Neural crest cell (in vitro differentiated cells): ENCODE results near the gene TBC1D25. TPM values are rescaled to one million over a fixed set of nuclear protein-coding genes. Genes with fewer than 3 reads are reported as not detected.

ENCODE experiments used
- DNase-seq: peaks from one replicate; pipeline ENCODE4 v3.0.0; 2021; ENCODE audit warnings: low read depth, mixed read lengths, low spot score
- H3K27ac Mint-ChIP-seq: one replicate; pipeline ENCODE4 v1.8.0; 2021; ENCODE audit warnings: mild to moderate bottlenecking, mixed read lengths; ENCODE audit not compliant: unreplicated experiment
- H3K27me3 Mint-ChIP-seq: 2 replicates; pipeline ENCODE4 v1.8.0; 2021; ENCODE audit warnings: low read depth, mild to moderate bottlenecking, mixed read lengths
- H3K36me3 Mint-ChIP-seq: 2 replicates; pipeline ENCODE4 v1.8.0; 2021; ENCODE audit warnings: low read depth, mild to moderate bottlenecking, mixed read lengths
- H3K4me1 Mint-ChIP-seq: 2 replicates; pipeline ENCODE4 v1.8.0; 2021; ENCODE audit warnings: mixed read lengths
- H3K4me3 Mint-ChIP-seq: one replicate; pipeline ENCODE4 v1.8.0; 2021; ENCODE audit warnings: mild to moderate bottlenecking, mixed read lengths
- H3K9me3 Mint-ChIP-seq: 2 replicates; pipeline ENCODE4 v1.8.0; 2021; ENCODE audit warnings: mixed read lengths
- total RNA-seq: library from RNA; stranded (reverse); gene quantifications from 2 replicates; pipeline ENCODE4 v1.2.1, GENCODE V29; 2021
- TF ChIP-seq, protein P1 (sequence below): fragments of 200-600 bp; sonication (generic); conservative IDR thresholded peaks from 2 replicates; pipeline ENCODE4 v1.5.0; 2021; ENCODE audit warnings: antibody characterized with exemption, mild to moderate bottlenecking

TBC1D25 gene
- total RNA-seq, 1 donor from 2014 or later, result 12.0 TPM

DNA sequence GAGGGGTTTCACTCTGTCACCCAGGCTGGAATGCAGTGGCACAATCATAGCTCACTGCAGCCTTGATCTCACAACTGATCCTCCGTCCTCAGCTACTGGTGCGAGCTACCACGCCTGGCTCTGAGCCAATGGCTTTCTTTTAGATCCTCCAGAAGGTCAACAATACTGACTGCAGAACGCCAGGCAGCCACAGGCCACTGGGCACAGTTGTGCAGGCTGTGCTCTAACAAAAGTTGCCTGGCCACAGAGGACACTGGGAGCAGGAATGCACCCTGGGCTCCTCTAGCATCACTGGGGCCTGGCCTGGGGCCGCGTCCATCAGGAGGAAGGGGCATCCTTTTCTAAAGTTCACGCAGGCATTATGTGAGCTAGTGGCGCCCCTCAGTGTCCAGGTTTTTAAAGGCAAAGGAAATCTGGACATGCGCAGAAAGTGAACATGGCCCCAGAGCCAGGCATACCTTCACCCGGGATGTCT lies 45.6 kb upstream of the TBC1D25 start:
- peak; percentile 40 for DNase-seq
- TF ChIP-seq, protein P1, sequence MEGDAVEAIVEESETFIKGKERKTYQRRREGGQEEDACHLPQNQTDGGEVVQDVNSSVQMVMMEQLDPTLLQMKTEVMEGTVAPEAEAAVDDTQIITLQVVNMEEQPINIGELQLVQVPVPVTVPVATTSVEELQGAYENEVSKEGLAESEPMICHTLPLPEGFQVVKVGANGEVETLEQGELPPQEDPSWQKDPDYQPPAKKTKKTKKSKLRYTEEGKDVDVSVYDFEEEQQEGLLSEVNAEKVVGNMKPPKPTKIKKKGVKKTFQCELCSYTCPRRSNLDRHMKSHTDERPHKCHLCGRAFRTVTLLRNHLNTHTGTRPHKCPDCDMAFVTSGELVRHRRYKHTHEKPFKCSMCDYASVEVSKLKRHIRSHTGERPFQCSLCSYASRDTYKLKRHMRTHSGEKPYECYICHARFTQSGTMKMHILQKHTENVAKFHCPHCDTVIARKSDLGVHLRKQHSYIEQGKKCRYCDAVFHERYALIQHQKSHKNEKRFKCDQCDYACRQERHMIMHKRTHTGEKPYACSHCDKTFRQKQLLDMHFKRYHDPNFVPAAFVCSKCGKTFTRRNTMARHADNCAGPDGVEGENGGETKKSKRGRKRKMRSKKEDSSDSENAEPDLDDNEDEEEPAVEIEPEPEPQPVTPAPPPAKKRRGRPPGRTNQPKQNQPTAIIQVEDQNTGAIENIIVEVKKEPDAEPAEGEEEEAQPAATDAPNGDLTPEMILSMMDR, result peak; percentile 56
- Mint-ChIP-seq H3K4me3 (no peak overlapping the region), H3K27me3 (no peaks in the 10 kb centered on the region), H3K27ac (no peak overlapping the region), H3K4me1 (peaks cover 3% of the 10 kb centered on the region), H3K36me3 (no peaks in the 10 kb centered on the region), H3K9me3 (no peaks in the 10 kb centered on the region)

DNA sequence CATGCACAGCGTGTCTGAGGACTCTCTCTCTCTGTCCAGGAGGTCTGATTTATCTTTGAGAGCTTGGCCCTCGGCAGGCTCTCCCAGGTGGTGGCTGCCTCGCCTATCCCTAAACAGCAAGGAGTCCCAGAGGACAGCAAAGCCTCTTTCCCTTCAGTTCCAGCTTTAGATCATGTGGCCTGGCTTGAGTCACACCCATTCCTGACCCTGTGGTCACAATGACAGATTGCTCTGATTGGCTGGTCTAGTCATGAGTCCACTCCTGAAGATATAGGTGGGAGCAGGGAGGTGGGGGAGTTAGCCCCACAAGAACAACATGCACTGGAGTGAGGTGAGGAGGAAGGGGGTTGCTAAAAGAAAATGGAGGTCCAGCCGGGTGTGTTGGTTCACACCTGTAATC lies 42.9 kb upstream of the TBC1D25 start:
- Mint-ChIP-seq H3K4me3 (no peak overlapping the region), H3K27ac (no peak overlapping the region), H3K4me1 (peaks cover 3% of the 10 kb centered on the region), H3K9me3 (no peaks in the 10 kb centered on the region), H3K36me3 (no peaks in the 10 kb centered on the region), H3K27me3 (no peaks in the 10 kb centered on the region)
- TF ChIP-seq, protein P1, result no peak
- DNase-seq, result no peak

DNA sequence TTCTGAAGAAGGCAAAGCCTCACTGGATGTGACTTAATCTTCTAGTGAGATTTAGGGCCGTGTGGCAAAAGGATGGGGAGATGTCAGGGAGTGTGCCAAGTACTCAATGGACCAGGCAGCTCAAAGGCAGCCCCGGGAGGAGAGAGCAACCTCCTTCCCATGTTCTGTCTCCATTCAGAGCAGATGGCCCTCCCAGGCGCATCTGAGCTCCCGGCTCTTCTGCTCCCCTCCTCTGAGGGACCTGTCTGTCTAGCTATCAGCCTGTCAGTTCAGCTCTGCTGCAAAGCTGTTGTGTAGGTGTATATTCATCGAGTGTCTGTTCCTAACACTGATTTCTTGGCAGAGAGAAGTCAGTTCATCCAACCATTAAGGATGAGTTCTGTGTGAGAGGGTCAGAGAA lies 41.6 kb upstream of the TBC1D25 start:
- Mint-ChIP-seq H3K27me3 (no peaks in the 10 kb centered on the region), H3K9me3 (no peaks in the 10 kb centered on the region), H3K4me3 (no peak overlapping the region), H3K36me3 (no peaks in the 10 kb centered on the region), H3K27ac (no peak overlapping the region), H3K4me1 (peaks cover 3% of the 10 kb centered on the region)
- TF ChIP-seq, protein P1, result no peak
- no peak for DNase-seq

DNA sequence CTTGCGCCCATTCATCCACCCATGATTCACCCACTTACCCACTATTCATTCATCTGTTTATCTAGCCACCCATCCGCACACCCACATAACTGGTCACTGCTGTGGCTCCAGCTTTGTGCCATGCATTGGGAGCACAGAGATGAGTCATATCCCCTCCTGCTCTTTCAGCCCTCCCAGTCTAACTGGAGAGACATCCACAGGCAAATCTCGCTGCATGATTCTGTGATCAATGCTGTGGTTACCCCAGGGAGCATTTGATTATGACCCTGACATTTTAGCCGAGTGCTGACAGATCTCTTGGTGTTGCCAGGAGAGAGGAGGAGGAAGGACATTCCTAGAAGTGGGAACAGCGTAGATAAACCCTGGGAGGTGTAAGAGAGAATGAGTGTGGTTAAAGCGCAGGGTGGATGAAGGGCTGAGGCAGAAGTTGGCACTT lies 41.1 kb upstream of the TBC1D25 start:
- peaks cover 3% of the 10 kb centered on the region for H3K4me1 Mint-ChIP-seq
- no peaks in the 10 kb centered on the region for H3K27me3 Mint-ChIP-seq
- no peak for DNase-seq
- TF ChIP-seq, protein P1, result no peak
- no peak overlapping the region for H3K4me3 Mint-ChIP-seq
- peak overlapping the region; percentile 89 for H3K27ac Mint-ChIP-seq
- no peaks in the 10 kb centered on the region for H3K9me3 Mint-ChIP-seq
- no peaks in the 10 kb centered on the region for H3K36me3 Mint-ChIP-seq

DNA sequence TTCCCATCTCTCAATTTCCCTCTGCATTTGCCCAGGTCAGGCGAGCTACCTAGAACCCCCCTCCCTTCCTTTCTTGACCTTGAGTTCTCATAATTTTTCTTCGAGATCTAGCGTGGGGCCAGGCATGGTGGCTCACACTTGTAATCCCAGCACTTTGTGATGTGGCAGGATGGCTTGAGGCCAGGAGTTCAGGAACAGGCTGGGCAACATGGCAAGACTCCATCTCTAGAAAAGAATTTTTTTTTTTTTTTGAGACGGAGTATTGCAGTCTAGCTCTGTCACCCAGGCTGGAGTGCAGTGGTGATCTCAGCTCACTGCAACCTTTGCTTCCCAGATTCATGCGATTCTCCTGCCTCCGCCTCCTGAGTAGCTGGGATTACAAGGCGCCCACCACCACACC lies 35.3 kb upstream of the TBC1D25 start:
- Mint-ChIP-seq H3K9me3 (no peaks in the 10 kb centered on the region), H3K4me3 (no peak overlapping the region), H3K4me1 (peaks cover 3% of the 10 kb centered on the region), H3K36me3 (no peaks in the 10 kb centered on the region), H3K27me3 (no peaks in the 10 kb centered on the region), H3K27ac (no peak overlapping the region)
- TF ChIP-seq, protein P1, result no peak
- no peak for DNase-seq

DNA sequence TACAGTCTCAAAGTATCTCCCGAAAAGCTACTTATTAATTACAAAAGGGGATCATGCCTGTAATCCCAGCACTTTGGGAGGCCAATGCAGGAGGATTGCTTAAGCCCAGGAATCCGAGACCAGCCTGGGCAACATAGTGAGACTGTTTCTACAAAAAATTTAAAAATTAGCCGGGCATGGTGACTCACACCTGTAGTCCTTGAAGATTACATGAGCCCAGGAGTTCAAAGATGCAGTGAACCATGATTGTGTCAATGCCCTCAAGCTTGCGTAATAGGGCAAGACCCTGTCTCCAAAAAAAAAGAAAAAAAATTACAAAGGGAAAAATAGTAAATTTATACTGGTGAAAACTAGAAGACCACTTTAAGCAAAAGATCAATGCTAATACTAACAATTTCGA lies 34.0 kb upstream of the TBC1D25 start:
- Mint-ChIP-seq H3K9me3 (no peaks in the 10 kb centered on the region), H3K4me3 (no peak overlapping the region), H3K36me3 (peaks cover 3% of the 10 kb centered on the region), H3K4me1 (peaks cover 12% of the 10 kb centered on the region), H3K27ac (no peak overlapping the region), H3K27me3 (no peaks in the 10 kb centered on the region)
- no peak for DNase-seq
- TF ChIP-seq, protein P1, result no peak
